HepG2 (cell line): Measurements from ENCODE around the gene RBMS2. TPM values are rescaled to one million over a fixed set of nuclear protein-coding genes. Genes with fewer than 3 reads are reported as not detected.
A peak's percentile ranks its signal among the peaks of the same experiment; 100 is the strongest.

Experiments used
- AGO1 ChIP-seq: fragments of 200-400 bp; formaldehyde crosslinking; IDR thresholded peaks from 2 replicates; pipeline ENCODE4 v1.6.1; 2017; ENCODE audit warnings: mild to moderate bottlenecking, low read depth, low read length, moderate library complexity; ENCODE audit not compliant: poor library complexity, severe bottlenecking
- BCL3 ChIP-seq: sonication (generic); formaldehyde crosslinking; IDR thresholded peaks from 2 replicates; pipeline ENCODE4 v1.5.1; 2020; ENCODE audit warnings: mild to moderate bottlenecking, missing genetic modification reagents, moderate library complexity
- KMT2B ChIP-seq: IDR thresholded peaks from 2 replicates; pipeline ENCODE4 v1.6.1; 2016; ENCODE audit warnings: missing genetic modification reagents, missing compliant biosample characterization
- SRY ChIP-seq: sonication (generic); formaldehyde crosslinking; IDR thresholded peaks from 2 replicates; pipeline ENCODE4 v1.8.0; 2022; ENCODE audit warnings: mild to moderate bottlenecking, missing genetic modification reagents
- TFAP4 ChIP-seq: sonication (generic); IDR thresholded peaks from 2 replicates; pipeline ENCODE4 v1.6.1; 2016; ENCODE audit warnings: low read depth, borderline replicate concordance
- XBP1 ChIP-seq: sonication (generic); formaldehyde crosslinking; IDR thresholded peaks from 2 replicates; pipeline ENCODE4 v1.5.0; 2020; ENCODE audit warnings: missing genetic modification reagents
- ZNF629 ChIP-seq: sonication (generic); formaldehyde crosslinking; conservative IDR thresholded peaks from 2 replicates; pipeline ENCODE4 v1.5.0; 2020; ENCODE audit warnings: missing genetic modification reagents
- polyA plus RNA-seq, 8 experiments: library from polyadenylated mRNA; depleted of rRNA in 3 of 8; stranded (reverse) in 7 of 8; unstranded in 1 of 8; fragments of >200 nt; fragmentation: Illumina TruSeq in 4 of 8; extraction: Trizol in 4 of 8; gene quantifications; 2 replicates each; pipeline versions ENCODE4 v1.2.1 to v1.2.3, GENCODE V29; 2011 to 2016; ENCODE audit warnings: low read depth in 4 of 8, missing spikeins in 1 of 8, mixed read lengths in 1 of 8; ENCODE audit not compliant: insufficient read depth in 1 of 8
- total RNA-seq, 5 experiments: library from RNA; depleted of rRNA; stranded (reverse); fragments of >200 nt; fragmentation: Illumina TruSeq; extraction: Trizol; gene quantifications; 2 replicates each; pipeline ENCODE4 v1.2.3, GENCODE V29; 2016; ENCODE audit warnings: low read depth in 1 of 5
- TF ChIP-seq, protein P1 (sequence below): sonication (generic); formaldehyde crosslinking; IDR thresholded peaks from 2 replicates; pipeline ENCODE4 v1.9.0; 2021; ENCODE audit warnings: missing genetic modification reagents, borderline replicate concordance
- TF ChIP-seq, protein P2 (sequence below): IDR thresholded peaks from 2 replicates; pipeline ENCODE4 v1.6.1; 2016; ENCODE audit warnings: control low read depth
- TF ChIP-seq, protein P3 (sequence below): sonication (generic); formaldehyde crosslinking; IDR thresholded peaks from 2 replicates; pipeline ENCODE4 v1.4.0; 2020; ENCODE audit warnings: missing genetic modification reagents

RBMS2 gene
- total and polyA plus RNA-seq, 2 of the 13 experiments (the other 11 are each of a cell fraction or from before 2014, with no cell fraction given) = 0.53 to 7.4 TPM

DNA sequence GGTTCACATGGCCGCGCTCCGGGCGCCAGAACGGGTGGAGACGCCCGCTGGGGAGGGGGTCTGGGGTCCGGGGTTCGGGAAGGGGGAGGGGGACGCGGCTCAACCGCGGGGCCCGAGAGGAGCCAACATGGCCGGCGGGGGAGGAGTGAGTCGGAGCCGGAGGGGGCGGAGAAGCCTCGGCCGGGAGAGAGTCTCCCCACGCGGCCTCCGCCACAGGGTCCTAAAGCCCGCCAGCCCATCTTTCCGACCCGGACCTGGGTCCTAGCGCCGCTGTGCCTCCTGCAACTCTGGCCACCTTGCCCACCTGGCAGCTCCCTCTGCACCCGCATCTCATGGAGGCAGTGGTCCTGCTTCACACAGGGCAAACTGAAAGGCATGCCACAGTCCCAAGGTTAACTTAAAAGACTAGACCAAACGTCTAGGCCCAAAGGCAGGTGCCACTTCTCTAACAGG is 108.6 kb downstream of the RBMS2 start, which contains the start of gene BAZ2A (continued):
- TF ChIP-seq, protein P1, sequence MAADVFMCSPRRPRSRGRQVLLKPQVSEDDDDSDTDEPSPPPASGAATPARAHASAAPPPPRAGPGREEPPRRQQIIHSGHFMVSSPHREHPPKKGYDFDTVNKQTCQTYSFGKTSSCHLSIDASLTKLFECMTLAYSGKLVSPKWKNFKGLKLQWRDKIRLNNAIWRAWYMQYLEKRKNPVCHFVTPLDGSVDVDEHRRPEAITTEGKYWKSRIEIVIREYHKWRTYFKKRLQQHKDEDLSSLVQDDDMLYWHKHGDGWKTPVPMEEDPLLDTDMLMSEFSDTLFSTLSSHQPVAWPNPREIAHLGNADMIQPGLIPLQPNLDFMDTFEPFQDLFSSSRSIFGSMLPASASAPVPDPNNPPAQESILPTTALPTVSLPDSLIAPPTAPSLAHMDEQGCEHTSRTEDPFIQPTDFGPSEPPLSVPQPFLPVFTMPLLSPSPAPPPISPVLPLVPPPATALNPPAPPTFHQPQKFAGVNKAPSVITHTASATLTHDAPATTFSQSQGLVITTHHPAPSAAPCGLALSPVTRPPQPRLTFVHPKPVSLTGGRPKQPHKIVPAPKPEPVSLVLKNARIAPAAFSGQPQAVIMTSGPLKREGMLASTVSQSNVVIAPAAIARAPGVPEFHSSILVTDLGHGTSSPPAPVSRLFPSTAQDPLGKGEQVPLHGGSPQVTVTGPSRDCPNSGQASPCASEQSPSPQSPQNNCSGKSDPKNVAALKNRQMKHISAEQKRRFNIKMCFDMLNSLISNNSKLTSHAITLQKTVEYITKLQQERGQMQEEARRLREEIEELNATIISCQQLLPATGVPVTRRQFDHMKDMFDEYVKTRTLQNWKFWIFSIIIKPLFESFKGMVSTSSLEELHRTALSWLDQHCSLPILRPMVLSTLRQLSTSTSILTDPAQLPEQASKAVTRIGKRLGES (CRISPR knock-in tag) = no peak
- TF ChIP-seq TFAP4 (peak; percentile 13; the same call in 1 of the 2 replicates), SRY (CRISPR knock-in tag) (no peak), AGO1 (no peak), BCL3 (0 out of 2 replicates have a peak, but pooled peaks have one; percentile 16), ZNF629 (CRISPR knock-in tag) (peak; percentile 47), KMT2B (peak; percentile 78), XBP1 (CRISPR knock-in tag) (no peak)
- TF ChIP-seq, protein P2, sequence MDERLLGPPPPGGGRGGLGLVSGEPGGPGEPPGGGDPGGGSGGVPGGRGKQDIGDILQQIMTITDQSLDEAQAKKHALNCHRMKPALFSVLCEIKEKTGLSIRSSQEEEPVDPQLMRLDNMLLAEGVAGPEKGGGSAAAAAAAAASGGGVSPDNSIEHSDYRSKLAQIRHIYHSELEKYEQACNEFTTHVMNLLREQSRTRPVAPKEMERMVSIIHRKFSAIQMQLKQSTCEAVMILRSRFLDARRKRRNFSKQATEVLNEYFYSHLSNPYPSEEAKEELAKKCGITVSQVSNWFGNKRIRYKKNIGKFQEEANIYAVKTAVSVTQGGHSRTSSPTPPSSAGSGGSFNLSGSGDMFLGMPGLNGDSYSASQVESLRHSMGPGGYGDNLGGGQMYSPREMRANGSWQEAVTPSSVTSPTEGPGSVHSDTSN (CRISPR knock-in tag) = no peak
- TF ChIP-seq, protein P3, sequence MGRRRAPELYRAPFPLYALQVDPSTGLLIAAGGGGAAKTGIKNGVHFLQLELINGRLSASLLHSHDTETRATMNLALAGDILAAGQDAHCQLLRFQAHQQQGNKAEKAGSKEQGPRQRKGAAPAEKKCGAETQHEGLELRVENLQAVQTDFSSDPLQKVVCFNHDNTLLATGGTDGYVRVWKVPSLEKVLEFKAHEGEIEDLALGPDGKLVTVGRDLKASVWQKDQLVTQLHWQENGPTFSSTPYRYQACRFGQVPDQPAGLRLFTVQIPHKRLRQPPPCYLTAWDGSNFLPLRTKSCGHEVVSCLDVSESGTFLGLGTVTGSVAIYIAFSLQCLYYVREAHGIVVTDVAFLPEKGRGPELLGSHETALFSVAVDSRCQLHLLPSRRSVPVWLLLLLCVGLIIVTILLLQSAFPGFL = no peak
